HG03457 (cell line): ENCODE results near the gene GPR176.
A peak's percentile ranks its signal among the peaks of the same experiment; 100 is the strongest.

Source experiments
- ATAC-seq: cut with Tn5 transposase; IDR thresholded peaks from one replicate; pipeline ENCODE4 v1.9.1; 2021; ENCODE audit warnings: moderate number of reproducible peaks; ENCODE audit not compliant: unreplicated experiment

GPR176 gene

DNA sequence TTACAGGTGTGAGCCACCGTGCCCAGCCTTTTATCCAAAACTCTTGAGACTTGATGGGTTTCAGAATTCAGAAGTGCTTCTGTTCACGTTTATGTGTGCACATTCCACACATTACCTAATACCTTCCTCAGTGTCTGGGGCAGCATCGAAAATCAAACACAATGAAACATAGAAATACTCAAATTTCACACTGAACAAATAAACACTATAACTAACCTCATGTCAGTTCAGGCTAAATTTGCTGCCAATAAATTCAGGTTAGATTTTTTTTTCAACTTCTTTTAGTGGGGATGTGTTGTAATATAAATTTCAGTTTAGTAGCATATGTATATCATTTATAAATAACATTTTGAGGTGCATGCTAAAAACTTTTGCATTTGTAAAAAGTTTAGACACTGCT lies 16.6 kb upstream of the GPR176 start:
- ATAC-seq = no peak

- no peak for ATAC-seq
Measured at GRCh38 chr15:39936187-39936586, 16.1 kb upstream of the GPR176 start.

GRCh38 chr15:39935241-39935640 lies 15.2 kb upstream of the GPR176 start:
- no peak for ATAC-seq

DNA sequence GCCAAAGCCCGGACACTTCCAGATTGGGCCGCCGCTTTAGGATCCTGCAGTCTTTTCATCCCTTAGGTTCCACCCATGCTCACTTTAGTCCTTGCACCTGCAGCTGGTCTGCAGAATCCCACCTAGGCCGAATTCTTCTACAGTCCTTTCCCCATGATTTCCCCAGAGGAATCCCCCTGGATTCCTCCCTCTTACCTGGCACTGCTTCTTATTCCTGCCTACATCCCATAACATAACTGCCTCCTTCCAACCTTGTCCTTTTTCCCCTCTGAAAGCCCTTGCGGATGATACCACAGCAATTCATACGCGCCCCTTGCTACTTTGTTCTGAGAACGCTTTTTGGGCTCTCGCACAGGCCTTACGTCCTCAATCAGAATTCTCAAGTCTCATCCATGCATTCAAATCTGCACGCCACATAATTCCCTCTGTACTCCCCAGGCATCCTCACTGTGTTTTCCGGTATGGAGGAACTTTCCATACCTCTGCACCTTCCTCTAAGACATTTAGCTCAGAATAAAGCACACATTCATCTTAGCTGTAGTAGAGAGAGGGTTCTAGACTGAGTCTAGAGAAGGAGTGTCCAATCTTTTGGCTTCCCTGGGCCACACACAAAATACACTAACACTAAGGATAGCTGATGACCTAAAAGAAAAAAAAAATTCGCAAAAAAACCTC lies 14.5 kb upstream of the GPR176 start:
- ATAC-seq = no peak

- ATAC-seq = no peak
Measured at GRCh38 chr15:39931615-39932014, 11.5 kb upstream of the GPR176 start.

GRCh38 chr15:39926526-39926925 lies 6.5 kb upstream of the GPR176 start:
- ATAC-seq = no peak

DNA sequence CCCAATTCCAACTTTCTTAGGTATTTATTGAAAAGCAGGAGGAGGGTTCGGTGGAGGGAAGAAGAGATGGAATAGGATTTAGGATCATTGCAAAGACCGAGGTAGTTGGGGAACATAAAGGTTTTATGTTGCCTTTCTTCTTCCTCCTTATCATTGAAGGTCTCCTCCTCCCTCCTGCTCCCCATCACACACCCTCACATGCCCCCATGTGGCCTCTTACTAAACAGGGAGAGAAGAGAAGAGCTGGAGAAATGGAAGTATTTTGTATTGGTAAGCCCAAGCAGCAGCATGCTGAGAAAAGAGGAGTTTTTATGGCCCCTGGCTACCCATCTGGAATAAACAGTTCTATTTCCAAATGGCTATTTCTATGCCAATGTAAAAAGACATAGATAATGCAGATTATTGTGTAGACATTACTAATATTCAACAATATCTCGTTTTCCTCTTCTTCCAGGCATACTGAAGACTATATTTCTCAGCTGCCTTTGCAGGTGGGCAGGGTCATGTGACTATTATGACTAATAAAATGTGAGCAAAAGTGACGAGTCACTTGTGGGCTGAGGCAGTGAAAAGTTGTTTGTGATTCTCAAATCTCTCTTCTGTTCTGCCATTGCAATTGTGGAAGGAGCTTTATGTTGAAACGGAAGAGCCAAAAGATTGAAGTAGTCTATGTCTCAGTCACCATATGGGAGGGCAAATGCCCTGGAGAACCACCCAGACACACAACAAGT lies 5.2 kb upstream of the GPR176 start:
- no peak for ATAC-seq

GRCh38 chr15:39924437-39924836 lies 4.4 kb upstream of the GPR176 start:
- ATAC-seq = no peak

- no peak for ATAC-seq
Measured at GRCh38 chr15:39922462-39923092, 2.5 kb upstream of the GPR176 start.

DNA sequence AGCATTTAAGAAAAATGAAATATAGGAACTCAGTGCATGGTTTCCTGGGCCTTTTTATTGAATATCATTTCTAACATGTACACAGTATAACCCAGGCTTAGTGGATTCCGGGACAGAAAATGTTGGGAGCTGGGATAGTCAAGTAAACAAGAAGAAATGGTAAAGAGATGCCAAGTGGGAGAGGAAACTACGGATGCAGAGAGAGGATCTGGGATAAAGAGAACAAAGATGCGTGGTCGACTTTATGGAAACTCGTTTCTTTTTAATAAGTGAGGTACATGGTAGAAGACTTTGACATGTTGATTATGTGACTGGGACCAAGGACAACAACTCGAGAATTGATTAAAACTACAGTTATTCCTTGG lies 1.2 kb upstream of the GPR176 start:
- no peak for ATAC-seq

- ATAC-seq = peak; percentile 77
Measured at GRCh38 chr15:39920510-39921273, 626 bp upstream of the GPR176 start.

GRCh38 chr15:39919411-39919747 lies 687 bp downstream of the GPR176 start:
- ATAC-seq = no peak

DNA sequence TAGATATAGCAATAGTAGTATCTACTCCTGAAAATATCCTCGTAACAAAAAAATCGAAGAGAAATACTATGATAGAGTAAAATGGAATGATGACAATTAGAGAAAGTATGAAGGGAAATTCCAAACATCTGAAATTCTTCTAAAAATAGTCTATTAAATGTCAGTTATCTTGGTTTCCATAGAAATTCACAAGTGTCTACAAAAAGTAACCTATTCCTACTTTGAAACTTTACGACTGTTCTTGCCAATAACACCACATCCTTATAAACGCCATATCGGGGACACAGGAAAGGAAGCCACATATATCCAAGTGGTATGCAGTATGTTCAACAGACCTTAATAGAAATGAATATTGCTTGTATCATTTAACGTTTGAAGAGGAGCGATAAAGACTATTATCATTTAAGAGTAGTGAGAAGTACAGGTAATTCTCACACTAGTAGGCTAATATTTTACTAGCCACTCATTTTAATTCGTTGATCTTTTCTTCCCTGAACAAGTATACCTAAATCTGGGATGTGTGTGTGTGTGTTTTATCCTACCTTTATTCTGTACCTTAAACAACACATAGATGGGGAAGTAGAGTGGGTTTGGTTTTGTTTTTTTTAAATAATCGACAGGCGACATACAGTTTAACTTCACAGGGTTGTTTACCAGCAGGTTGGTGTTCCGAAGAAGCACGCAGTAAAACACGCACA lies 1.2 kb downstream of the GPR176 start:
- no peak for ATAC-seq

GRCh38 chr15:39914977-39915376 lies 5.1 kb downstream of the GPR176 start:
- ATAC-seq = no peak

GRCh38 chr15:39909007-39909406 lies 11.1 kb downstream of the GPR176 start:
- ATAC-seq = no peak

DNA sequence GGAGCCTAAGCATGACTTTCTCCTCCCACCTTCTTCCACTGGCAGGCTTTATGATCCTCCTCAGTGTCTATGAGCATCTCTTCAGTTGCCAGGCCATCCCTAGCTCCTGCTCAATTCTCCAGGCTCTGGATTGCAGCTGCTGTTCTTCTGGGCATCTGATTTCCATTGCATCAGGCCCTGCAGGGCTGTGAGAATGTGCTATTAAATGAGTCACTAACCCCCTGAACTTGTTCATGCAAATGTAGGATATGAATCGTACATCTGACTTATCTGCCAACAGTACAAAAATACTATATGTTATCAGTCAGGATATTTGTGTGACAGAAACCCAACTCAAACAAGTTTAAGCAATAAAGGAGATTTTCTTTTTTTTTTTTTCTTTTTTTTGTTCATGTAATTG lies 11.9 kb downstream of the GPR176 start:
- ATAC-seq = no peak

DNA sequence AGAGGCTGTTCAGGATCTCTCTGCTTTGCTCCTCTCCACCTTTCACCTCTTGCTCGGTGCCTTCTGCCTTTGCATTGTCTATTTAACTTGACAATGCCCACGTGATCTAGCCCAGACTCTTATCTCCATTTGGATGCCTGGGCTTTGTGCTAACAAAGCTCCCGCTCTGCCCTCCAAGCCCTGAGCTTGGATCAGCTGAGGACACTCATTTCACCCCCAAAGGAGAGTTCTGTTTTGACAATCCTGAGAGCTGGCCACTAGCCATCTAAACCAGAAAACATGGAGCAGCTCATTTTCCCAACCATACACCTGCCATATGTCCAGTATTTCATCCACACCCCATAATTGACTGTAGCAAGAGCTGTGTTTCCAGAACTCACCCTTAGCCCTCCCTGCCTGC lies 12.8 kb downstream of the GPR176 start:
- no peak for ATAC-seq

DNA sequence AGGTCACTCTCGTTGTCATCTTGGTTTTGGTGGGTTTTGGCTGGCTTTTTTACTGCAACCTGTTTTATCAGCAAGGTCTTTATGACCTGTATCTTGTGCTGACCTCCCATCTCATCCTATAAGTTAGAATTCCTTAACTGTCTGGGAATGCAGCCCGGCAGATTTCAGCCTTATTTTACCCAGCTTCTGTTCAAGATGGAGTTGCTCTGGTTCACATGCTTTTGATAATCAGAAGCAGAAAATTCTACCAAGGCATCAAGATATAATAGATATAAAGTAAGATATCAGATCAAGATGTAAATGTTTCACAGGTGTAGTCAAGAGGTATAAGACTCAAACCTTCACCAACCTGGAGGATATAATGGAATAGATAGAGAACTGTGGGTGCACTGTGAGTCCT lies 16.0 kb downstream of the GPR176 start:
- ATAC-seq = no peak

DNA sequence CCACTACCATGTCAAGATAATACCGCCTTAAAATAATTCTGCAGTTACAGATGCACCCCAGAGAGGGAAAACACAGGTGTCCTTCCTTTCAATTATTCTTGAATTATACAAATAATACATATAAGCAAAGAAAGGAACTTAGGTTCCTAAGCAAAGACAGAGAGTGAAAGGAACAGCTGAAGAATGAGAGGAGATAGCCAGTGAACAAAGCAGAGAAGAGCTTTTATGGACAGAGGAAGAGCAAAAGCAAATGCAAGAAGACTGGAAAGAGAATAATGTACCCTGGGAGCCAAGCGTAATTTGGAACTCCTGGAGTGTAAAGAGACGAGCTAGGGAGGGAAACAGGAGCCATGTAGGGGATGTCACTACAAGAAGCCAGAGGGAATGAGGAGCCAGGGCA lies 21.7 kb downstream of the GPR176 start:
- no peak for ATAC-seq

- no peak for ATAC-seq
Measured at GRCh38 chr15:39896846-39897245, 23.2 kb downstream of the GPR176 start.

DNA sequence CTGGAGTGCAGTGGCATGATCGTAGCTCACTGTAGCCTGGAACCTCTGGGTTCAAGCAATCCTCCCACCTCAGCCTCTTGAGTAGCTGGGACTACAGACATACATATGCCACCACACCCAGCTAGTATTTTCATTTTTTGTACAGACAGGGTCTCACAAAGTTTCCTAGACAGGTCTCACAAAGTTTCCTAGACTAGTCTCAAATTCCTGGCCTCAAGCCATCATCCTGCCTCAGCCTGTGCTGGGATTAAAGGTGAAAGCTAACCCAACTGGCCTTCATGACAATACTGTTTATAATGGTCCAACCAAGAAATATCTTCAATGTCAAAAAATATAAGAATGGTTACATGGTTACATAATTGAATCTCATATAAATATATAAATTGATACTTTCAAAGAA lies 24.0 kb downstream of the GPR176 start:
- ATAC-seq = no peak
